Osteocyte (in vitro differentiated cells): ENCODE results near the gene HLA-DMA. TPM values are rescaled to one million over a fixed set of nuclear protein-coding genes. Genes with fewer than 3 reads are reported as not detected.

ENCODE experiments used
- DNase-seq: peaks from one replicate; pipeline ENCODE4 v3.0.0; 2021; ENCODE audit warnings: mixed read lengths; ENCODE audit not compliant: unreplicated experiment; ENCODE audit errors: extremely low spot score
- H3K27ac Mint-ChIP-seq: one replicate; pipeline ENCODE4 v1.8.0; 2021; ENCODE audit warnings: mild to moderate bottlenecking, mixed read lengths; ENCODE audit not compliant: unreplicated experiment
- H3K27me3 Mint-ChIP-seq: one replicate; pipeline ENCODE4 v1.8.0; 2021; ENCODE audit warnings: mixed read lengths; ENCODE audit not compliant: unreplicated experiment
- H3K36me3 Mint-ChIP-seq: one replicate; pipeline ENCODE4 v1.8.0; 2021; ENCODE audit warnings: mixed read lengths; ENCODE audit not compliant: unreplicated experiment
- H3K4me1 Mint-ChIP-seq: one replicate; pipeline ENCODE4 v1.8.0; 2021; ENCODE audit warnings: mixed read lengths; ENCODE audit not compliant: unreplicated experiment
- H3K4me3 Mint-ChIP-seq: one replicate; pipeline ENCODE4 v1.8.0; 2021; ENCODE audit warnings: mild to moderate bottlenecking, moderate library complexity, mixed read lengths; ENCODE audit not compliant: unreplicated experiment
- H3K9me3 Mint-ChIP-seq: one replicate; pipeline ENCODE4 v1.8.0; 2021; ENCODE audit warnings: mixed read lengths; ENCODE audit not compliant: unreplicated experiment
- CTCF ChIP-seq: fragments of 200-600 bp; sonication (generic); IDR thresholded peaks from 2 replicates; pipeline ENCODE4 v1.5.0; 2021; ENCODE audit warnings: antibody characterized with exemption, mild to moderate bottlenecking, moderate library complexity
- total RNA-seq: library from RNA; stranded (reverse); gene quantifications from 2 replicates; pipeline ENCODE4 v1.2.1, GENCODE V29; 2021

The HLA-DMA gene
- total RNA-seq, 1 donor from 2014 or later = 3.0 TPM

DNA sequence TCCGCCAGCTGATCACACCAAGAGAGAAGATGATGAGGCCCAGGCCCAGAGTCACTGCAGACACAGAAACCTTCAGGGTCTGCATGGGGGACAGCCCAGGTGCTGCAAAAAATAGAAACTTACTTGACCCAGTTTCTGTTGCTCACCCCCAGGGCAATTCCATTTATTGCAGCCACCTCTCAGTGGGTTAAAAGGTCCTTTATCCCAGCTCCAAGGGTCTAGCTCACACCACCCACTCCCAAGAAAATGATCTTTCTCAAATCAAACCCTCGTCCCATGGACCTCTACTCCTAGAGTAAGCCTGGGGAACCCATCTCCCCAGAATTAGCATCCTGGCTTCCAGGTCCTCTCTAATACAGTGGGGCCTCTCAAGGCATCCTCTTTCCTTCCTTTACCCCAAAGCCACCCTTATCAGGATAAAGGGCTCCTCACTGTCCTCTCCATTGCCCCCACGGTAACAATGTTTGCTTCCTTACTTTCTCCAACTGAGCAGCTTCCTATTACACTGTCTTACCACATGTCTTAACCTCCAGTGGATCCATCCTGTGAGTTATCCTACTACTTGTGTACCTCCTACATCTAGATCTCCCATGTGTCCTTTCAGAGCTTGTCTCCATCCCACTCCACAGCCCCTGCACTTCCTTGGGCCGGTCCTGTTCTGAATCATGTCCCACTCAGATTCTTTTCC is 17.2 kb downstream of the HLA-DMA start:
- Mint-ChIP-seq H3K27me3 (peaks cover 79% of the 10 kb centered on the region), H3K36me3 (no peaks in the 10 kb centered on the region), H3K4me3 (no peak overlapping the region), H3K27ac (no peak overlapping the region), H3K9me3 (no peaks in the 10 kb centered on the region), H3K4me1 (no peaks in the 10 kb centered on the region)
- TF ChIP-seq CTCF = no peak
- no peak for DNase-seq

- H3K27ac Mint-ChIP-seq = no peak overlapping the region
- peak; percentile 83 for TF ChIP-seq CTCF
- DNase-seq = no peak
- H3K36me3 Mint-ChIP-seq = no peaks in the 10 kb centered on the region
- H3K9me3 Mint-ChIP-seq = no peaks in the 10 kb centered on the region
- no peak overlapping the region for H3K4me3 Mint-ChIP-seq
- no peaks in the 10 kb centered on the region for H3K4me1 Mint-ChIP-seq
- peaks cover 80% of the 10 kb centered on the region for H3K27me3 Mint-ChIP-seq
These were observed 19.2 kb downstream of the HLA-DMA start for GRCh38 chr6:32933661-32934085.

DNA sequence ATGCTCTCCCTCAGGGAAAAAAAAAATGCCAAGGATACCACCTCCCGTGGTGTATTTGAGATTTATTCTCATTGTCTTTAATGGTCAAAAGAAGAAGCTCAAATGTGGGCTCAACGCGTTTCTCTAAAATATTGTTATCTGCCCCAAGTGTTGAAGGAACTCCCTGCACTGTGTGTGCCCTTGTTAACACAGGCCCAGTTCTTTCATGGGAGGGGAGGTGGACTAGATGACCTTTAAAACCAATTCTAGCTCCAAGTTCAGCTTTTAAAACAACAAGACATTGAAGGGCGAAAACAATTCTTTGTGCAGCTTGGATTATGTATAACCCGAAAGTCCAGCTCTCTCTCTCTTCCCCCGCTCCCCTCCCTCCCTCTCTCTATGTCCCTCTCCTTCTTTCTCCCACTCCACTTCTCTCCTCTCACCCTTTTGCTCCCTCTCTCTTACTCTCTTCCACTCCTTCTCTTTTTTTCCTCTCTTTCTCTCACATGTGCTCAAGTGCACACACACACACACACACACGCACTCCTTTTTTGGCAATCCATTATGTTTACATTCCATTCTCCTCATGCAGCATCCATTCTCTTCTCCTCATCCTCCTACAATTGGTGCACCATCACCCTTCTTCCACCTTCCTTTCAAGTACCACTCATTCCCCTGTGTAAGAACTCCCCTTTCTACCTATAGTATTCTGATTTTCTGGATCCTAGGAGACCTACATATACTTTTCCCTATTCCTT is 20.6 kb downstream of the HLA-DMA start:
- H3K9me3 Mint-ChIP-seq = no peaks in the 10 kb centered on the region
- H3K4me3 Mint-ChIP-seq = no peak overlapping the region
- no peak for TF ChIP-seq CTCF
- no peak overlapping the region for H3K27ac Mint-ChIP-seq
- no peaks in the 10 kb centered on the region for H3K36me3 Mint-ChIP-seq
- H3K27me3 Mint-ChIP-seq = peaks cover 76% of the 10 kb centered on the region
- DNase-seq = no peak
- H3K4me1 Mint-ChIP-seq = no peaks in the 10 kb centered on the region

DNA sequence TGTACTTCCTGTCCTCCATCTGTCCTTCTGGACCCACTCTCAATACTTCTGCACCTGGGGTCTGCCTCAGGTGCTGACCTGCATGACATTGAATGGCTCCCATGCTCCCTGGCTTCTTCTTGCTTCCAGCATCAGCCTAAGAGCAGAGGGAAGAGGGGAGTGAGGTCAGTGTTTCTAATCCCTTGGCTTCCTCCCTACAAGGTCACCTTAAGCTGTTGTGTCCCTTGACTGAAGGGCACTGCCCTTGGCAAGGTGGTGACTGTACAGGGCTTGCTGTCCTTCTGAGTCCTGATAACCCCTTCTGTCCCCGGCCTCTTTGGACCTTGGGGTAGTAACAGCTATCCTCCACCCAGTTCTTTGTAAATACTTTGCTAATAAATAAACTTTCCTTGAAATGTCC is 21.7 kb downstream of the HLA-DMA start:
- Mint-ChIP-seq H3K4me1 (no peaks in the 10 kb centered on the region), H3K9me3 (no peaks in the 10 kb centered on the region), H3K27ac (no peak overlapping the region), H3K36me3 (no peaks in the 10 kb centered on the region), H3K27me3 (peaks cover 73% of the 10 kb centered on the region), H3K4me3 (no peak overlapping the region)
- TF ChIP-seq CTCF = no peak
- DNase-seq = no peak

GRCh38 chr6:32922083-32922482 is 30.8 kb downstream of the HLA-DMA start:
- no peak overlapping the region for H3K27ac Mint-ChIP-seq
- TF ChIP-seq CTCF = no peak
- H3K4me3 Mint-ChIP-seq = no peak overlapping the region
- no peak for DNase-seq
- no peaks in the 10 kb centered on the region for H3K4me1 Mint-ChIP-seq
- H3K27me3 Mint-ChIP-seq = peaks cover 65% of the 10 kb centered on the region
- H3K9me3 Mint-ChIP-seq = no peaks in the 10 kb centered on the region
- no peaks in the 10 kb centered on the region for H3K36me3 Mint-ChIP-seq
